Stromal cell of bone marrow (primary cell): ENCODE results near the gene ABCB4.

Source experiments
- DNase-seq: peaks from one replicate; pipeline ENCODE4 v3.0.0-alpha.2; 2012; ENCODE audit warnings: low read depth

The ABCB4 gene

DNA sequence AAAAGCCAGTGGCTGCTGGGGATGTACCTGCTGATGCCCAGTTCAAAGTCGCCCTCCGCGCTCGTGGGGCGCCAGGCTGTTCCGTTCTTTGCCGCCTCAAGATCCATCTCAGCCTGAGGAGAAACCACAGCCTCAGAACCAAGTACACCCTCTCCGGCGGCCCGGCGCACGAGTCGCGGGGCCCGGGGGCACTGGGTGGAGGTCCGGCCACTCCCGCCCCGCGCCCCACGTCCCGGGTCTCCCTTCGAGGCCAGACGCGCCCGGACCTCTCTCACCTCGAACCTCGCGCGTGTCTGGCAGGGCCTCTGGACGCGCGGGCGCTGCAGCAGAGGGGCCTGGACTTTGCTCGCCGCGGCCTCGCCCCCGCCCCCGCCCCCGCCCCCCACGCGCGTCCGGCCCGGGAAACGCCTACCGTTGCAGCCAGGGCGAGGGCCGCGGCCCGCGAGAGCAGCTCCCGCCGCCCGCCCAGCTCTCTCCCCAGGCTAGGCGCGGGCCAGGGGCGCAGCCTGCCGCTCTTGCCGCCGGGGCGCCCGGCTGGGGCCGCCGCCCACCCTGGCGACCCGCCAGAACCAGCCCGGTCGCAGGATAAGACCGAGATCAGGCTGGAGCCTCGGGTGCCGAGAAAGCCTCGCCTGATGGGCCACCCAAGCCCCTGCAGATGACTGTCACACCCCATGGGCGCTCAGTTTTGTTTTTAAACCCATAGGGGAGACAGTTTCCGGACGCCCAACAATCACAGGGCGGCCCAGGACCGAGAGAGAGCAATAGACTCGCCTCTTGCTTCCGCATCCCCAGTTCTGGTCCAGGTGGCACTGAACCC is at the start of gene ABCB4:
ABCB4 (minus strand) TSS at position 322 of the 820 bp plus-strand sequence; CDS start at position 107, 215 bp downstream.
- no peak for DNase-seq

DNA sequence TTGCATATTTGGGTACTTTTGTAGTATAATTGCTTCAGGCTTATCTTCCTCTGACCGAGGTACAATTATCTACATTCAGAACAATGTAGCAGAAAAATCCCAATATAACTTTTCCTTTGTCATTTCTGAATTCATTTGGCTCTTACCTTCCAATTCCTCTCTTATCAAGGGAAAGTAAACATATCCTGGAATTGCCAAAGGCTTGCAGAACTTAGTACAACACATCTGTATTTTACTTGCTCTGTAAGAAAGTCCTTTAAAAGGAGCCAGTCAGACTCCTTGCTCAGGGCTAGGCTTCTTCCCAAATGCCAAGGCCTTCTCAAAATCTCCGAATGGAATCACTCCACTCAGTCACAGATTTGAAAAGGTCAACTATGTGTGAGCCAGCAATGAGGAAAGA is 43.3 kb upstream of the ABCB4 start:
- no peak for DNase-seq

GRCh38 chr7:87517891-87518290 is 42.4 kb upstream of the ABCB4 start:
- DNase-seq = no peak

GRCh38 chr7:87517136-87517815 is 41.8 kb upstream of the ABCB4 start:
- no peak for DNase-seq

- DNase-seq = no peak
Observed at GRCh38 chr7:87513735-87514335, 38.4 kb upstream of the ABCB4 start.

DNA sequence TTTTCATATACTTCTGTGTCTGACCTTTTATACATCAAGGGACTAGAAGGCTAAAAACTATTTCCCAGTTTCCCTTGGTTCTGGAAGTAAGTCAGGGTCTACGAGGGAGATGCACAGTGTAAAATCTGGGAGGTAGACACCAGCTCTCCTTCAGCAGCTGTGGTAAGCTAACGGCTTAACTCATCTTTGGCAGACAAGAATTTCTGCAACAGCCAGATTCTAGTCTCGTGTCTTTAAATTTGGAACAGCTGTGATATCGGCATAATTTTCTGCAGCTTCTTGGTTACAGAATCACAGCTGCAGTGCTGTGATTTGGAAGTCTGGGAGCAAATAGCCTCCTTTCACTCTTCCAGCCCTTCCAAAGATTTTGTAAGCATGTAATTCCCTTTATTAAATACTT is 37.4 kb upstream of the ABCB4 start:
- DNase-seq = no peak

DNA sequence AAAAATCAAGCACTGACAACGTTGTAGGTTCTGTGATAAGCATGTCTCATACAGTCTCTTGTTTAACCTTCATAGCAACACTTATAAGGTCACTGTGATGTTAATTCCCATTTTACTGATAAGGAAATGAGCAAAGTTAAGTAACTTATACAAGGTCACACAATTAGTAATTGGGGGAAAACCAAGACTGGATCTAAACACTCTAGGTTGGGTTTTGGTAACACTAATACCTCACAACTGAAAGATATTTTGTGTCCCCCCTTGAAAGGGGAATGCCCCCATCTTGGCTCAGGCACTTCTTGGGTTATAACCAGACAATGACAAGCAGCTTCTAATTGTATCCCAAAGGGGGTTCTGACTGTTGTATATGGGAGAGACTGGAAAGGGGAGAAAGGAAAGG is 36.0 kb upstream of the ABCB4 start:
- DNase-seq = no peak

GRCh38 chr7:87510411-87510875 is 35.0 kb upstream of the ABCB4 start:
- DNase-seq = no peak

GRCh38 chr7:87507446-87507845 is 32.0 kb upstream of the ABCB4 start:
- no peak for DNase-seq

DNA sequence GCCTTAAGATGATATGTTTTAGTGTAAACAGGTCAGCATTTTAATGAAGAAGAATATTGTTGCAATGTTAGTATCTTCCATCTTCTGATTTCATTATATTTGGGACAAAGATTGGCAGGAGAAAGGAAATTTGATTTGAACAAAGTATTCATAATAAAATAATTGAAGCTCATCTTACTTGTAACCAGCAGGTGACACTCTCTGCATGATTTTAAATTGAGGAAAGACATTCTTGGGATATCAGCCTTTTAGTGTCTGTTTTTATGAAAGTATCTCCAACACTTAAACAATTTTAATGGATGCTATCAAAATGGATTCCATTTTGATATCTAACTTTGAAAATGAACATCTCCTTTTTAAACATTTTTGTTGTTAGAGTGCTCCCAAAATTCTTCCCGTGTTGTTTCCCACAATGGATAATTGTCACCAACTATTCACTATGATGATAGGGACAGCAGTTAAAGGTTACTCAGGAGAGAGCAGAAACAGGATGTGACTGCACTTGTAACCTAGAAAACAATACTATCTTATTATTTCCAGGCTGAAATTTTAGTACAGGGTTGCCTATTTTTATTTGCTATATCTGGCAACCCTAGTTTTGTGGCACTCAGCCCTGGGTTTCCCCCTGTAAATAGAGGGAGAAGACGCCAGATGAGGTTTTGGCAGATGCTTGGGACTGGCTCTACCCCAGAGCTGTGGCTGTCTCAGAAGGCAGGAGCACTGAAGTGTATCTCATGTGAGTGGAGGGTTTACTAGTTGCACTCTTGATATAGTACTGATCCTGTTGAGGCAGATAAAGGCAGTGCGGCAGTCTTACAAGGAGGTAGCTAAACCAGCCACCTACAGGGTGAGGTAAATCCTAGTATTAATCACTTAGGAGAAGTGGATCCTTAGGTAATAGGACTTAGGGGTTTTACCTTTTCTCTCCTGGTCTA is 31.0 kb upstream of the ABCB4 start:
- peak; percentile 3 for DNase-seq

DNA sequence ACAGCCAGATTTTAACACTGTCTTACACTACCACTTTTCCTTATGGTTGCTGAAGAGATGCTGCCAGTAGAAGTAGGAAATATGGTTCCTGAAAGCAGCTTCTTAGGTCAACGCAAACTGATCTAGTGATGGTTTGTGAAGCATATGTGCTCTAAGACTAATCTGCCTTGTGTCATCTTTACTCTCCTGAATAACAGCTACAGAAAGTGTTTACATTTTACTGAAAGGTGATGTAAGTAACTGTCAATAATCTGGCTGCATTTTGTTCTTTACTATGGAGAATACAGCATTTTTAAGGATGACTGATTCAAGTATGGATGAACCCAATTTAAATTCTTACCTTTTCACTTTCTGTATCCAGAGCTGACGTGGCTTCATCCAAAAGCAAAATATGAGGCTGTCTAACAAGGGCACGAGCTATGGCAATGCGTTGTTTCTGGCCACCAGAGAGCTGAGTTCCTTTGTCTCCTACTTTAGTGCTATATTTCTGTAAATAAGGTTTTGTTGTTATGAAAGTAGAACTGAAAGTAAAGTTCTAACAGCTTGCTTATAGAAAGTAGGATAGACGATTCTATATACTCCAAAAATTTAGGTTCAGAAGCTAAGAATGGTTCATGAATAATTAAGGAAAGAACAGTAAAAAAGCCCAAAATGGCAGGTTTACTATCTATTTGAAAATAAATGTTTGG is 30.2 kb upstream of the ABCB4 start:
- no peak for DNase-seq

GRCh38 chr7:87505122-87505521 is 29.6 kb upstream of the ABCB4 start:
- DNase-seq = no peak

DNA sequence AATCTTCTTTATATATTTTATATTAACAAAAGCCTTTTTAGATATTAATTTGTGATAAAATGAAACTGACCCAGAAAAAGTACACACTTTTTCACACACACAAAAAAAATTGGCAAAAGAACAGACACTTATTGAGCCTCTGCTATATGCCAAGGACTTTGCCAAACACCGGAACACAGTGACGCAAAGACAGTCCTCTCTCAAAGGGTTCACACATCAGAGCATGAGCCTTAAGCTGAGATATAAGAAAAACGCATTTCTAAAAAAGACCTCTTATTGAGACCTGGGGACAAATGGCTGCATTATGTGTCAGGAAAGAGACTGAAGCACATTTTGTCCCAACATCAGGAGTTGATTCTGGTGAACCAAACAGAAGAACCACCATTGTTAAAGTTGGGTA is 24.0 kb upstream of the ABCB4 start:
- no peak for DNase-seq

DNA sequence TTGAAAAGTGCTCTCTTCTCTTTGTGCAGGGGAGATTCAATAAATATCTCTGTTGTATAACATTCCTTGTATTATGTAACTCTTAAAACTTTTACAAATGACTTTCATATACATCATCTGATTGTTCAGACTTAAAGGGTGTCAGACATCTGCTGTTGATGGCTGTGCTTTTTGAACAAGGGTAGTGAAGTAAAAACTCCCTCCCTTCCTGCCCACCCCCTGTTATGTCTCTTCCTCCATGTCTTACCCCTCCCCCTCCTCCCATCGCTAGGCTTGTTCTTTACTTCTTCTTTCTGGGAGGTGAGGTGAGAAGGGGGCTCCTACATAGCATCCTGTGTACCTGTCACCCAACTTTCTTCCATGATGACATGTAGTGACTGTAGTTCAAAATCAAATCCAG is 23.4 kb upstream of the ABCB4 start:
- no peak for DNase-seq

DNA sequence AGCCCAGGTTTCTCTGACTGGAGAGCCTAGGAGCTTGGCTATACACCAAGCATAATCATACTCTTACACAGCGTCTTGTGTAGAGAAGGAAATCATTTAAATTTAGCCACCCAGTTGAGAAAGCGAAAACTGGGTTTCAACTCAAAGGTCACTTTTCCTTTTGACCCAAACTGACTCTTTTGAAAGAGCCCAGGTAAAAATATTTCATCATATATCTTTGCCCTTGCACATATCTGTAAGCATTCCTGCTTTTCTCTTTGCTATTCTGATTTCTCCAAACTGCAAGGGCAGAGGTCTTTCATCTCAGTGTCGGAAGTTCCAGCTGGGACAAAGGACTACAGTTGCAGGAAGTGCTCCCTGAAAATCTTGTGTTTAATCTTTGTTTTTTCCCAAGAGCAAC is 22.0 kb upstream of the ABCB4 start:
- no peak for DNase-seq

- no peak for DNase-seq
Observed at GRCh38 chr7:87495366-87495765, 19.9 kb upstream of the ABCB4 start.

DNA sequence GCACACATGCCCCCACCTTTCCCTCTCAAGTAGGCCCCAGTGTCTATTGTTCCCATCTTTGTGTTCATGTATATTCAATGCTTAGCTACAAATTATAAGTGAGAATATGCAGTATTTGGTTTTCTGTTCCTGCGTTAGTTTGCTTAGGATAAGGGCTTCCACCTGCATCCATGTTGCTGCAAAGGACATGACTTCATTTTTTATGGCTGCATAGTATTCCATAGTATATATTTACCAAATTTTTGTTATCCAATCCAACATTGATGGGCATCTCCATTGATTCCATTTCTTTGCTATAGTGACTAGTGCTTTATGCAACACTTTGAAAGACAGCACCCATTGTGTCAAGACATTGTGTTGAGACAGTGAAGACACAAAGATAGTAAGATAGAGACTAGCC is 19.0 kb upstream of the ABCB4 start:
- DNase-seq = no peak

GRCh38 chr7:87483131-87483530 is 7.7 kb upstream of the ABCB4 start:
- no peak for DNase-seq

GRCh38 chr7:87482115-87482514 is 6.6 kb upstream of the ABCB4 start:
- no peak for DNase-seq

GRCh38 chr7:87480386-87480785 is 4.9 kb upstream of the ABCB4 start:
- DNase-seq = no peak

DNA sequence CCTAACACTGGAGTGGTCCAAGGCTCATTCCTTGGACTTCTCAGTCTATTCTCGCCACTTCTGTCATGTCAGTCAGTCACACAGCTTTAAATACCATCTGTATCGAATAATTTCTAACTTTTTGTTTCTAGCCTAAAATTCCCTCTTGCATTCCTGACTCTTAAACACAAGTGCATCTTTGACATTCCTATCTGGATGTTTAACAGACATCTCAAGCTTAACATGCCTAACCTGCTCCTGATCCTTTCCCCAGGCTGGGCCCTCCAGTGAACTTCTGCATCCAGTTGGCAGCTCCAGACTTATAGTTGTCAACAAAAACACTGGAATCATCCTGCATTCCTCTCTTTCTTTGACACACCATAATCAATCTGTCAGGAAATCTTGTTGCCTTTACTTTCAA is 4.5 kb upstream of the ABCB4 start:
- no peak for DNase-seq
